ENCODE measurements around the gene PPIB. TPM values are rescaled to one million over a fixed set of nuclear protein-coding genes. Genes with fewer than 3 reads are reported as not detected.
"Not testable (repeated sequence)": the region's sequence is repeated elsewhere in the genome, so short reads cannot be mapped to it uniquely, and the experiment has no call there.

The PPIB gene
- total and polyA plus RNA-seq, 2 experiments from 2014 or later: 398 to 870 TPM

- no peak for TF ChIP-seq ZNF462 (CRISPR knock-in tag; IDR thresholded peaks at IDR 0.05)
Observed at GRCh38 chr15:64121614-64122013, 41.2 kb downstream of the PPIB start (continued).

GRCh38 chr15:64120322-64120721 is 42.5 kb downstream of the PPIB start:
- H3F3A ChIP-seq (replicated peaks; ENCODE audit: low read depth); H2AFZ ChIP-seq; H3K4me2 ChIP-seq; H3K4me1 ChIP-seq (ENCODE audit: insufficient read depth); H3K79me2 ChIP-seq (replicated peaks; ENCODE audit: insufficient read depth); ATAC-seq; H3K27ac ChIP-seq (ENCODE audit: low read depth); H3K27me3 Mint-ChIP-seq (ENCODE audit: insufficient read depth, low read depth, poor library complexity); H3K4me3 Mint-ChIP-seq; H3K9me2 ChIP-seq (ENCODE audit: insufficient read depth); H3K9me3 Mint-ChIP-seq; DNase-seq (ENCODE audit: low spot score); H3K4me1 Mint-ChIP-seq; H4K20me1 ChIP-seq (replicated peaks; ENCODE audit: insufficient read depth); H3K27me3 ChIP-seq (ENCODE audit: insufficient read depth); H3K27ac Mint-ChIP-seq; H3K4me3 ChIP-seq: not testable (repeated sequence)
- H3K36me3 Mint-ChIP-seq (ENCODE audit: low read depth): peaks cover 21% of the 10 kb centered on the region; the same call in 2 of the 3 replicates
- peaks cover 20% of the 10 kb centered on the region; the same call in 1 of the 2 replicates for H3K36me3 ChIP-seq (ENCODE audit: insufficient read depth)

- Histone ChIP-seq H3K27me3 (ENCODE audit: insufficient read depth) (no peaks in the 10 kb centered on the region), H2AFZ (no peak overlapping the region), H3F3A (replicated peaks; ENCODE audit: low read depth) (no peaks in the 10 kb centered on the region), H3K4me3 (no peak overlapping the region), H3K4me2 (no peak overlapping the region), H3K9me2 (ENCODE audit: insufficient read depth) (no peaks in the 10 kb centered on the region), H3K4me1 (ENCODE audit: insufficient read depth) (no peaks in the 10 kb centered on the region), H4K20me1 (replicated peaks; ENCODE audit: insufficient read depth) (no peaks in the 10 kb centered on the region), H3K27ac (ENCODE audit: low read depth) (no peak overlapping the region), H3K79me2 (replicated peaks; ENCODE audit: insufficient read depth) (no peaks in the 10 kb centered on the region), H3K36me3 (ENCODE audit: insufficient read depth) (peaks cover 15% of the 10 kb centered on the region; the same call in 1 of the 2 replicates)
- TF ChIP-seq ZNF331 (CRISPR knock-in tag; IDR thresholded peaks at IDR 0.05; ENCODE audit: low read depth): no peak
- no peak for TF ChIP-seq ETS1 (IDR thresholded peaks at IDR 0.05)
- TF ChIP-seq ZNF114 (CRISPR knock-in tag; IDR thresholded peaks at IDR 0.05): no peak
- no peak for TF ChIP-seq REST (IDR thresholded peaks at IDR 0.05; ENCODE audit: unreplicated experiment)
- DNase-seq (ENCODE audit: low spot score): no peak
- no peak for ATAC-seq
- no peak overlapping the region for H3K27ac Mint-ChIP-seq
- no peak overlapping the region for H3K4me3 Mint-ChIP-seq
- peaks cover 30% of the 10 kb centered on the region; the same call in 2 of the 3 replicates for H3K36me3 Mint-ChIP-seq (ENCODE audit: low read depth)
- H3K9me3 Mint-ChIP-seq: no peaks in the 10 kb centered on the region
- no peaks in the 10 kb centered on the region for H3K27me3 Mint-ChIP-seq (ENCODE audit: insufficient read depth, low read depth, poor library complexity)
- H3K4me1 Mint-ChIP-seq: no peaks in the 10 kb centered on the region
Observed at GRCh38 chr15:64117759-64118487, 44.9 kb downstream of the PPIB start.
